Neural progenitor cell (in vitro differentiated cells): Measurements from ENCODE around the gene FKBP1A. TPM values are rescaled to one million over a fixed set of nuclear protein-coding genes. Genes with fewer than 3 reads are reported as not detected.

ENCODE experiments used
- DNase-seq: peaks from one replicate; pipeline ENCODE4 v3.0.0-alpha.2; 2016; ENCODE audit warnings: low spot score
- H2AFZ ChIP-seq: fragments of 200-600 bp; sonication (generic); replicated peaks from 2 replicates; pipeline ENCODE4 v1.6.1; 2016; ENCODE audit warnings: antibody characterized with exemption
- H3F3A ChIP-seq: fragments of 200-600 bp; sonication (generic); 2 replicates; pipeline ENCODE4 v1.6.1; 2016; ENCODE audit warnings: antibody characterized with exemption, low read depth
- H3K27ac ChIP-seq: fragments of 200-600 bp; sonication (generic); 2 replicates; pipeline ENCODE4 v1.5.1; 2016; ENCODE audit warnings: mild to moderate bottlenecking
- H3K27me3 ChIP-seq: fragments of 200-600 bp; sonication (generic); 2 replicates; pipeline ENCODE4 v1.6.1; 2016; ENCODE audit warnings: mild to moderate bottlenecking, moderate library complexity
- H3K36me3 ChIP-seq: fragments of 200-600 bp; sonication (generic); 2 replicates; pipeline ENCODE4 v1.5.1; 2016
- H3K4me1 ChIP-seq: fragments of 200-600 bp; sonication (generic); 2 replicates; pipeline ENCODE4 v1.6.1; 2016; ENCODE audit warnings: mixed run types
- H3K4me2 ChIP-seq: fragments of 200-600 bp; sonication (generic); 2 replicates; pipeline ENCODE4 v1.6.1; 2016
- H3K4me3 ChIP-seq: fragments of 200-600 bp; sonication (generic); 2 replicates; pipeline ENCODE4 v1.5.1; 2016
- H3K79me2 ChIP-seq: fragments of 200-600 bp; sonication (generic); 2 replicates; pipeline ENCODE4 v1.6.1; 2016; ENCODE audit warnings: low read depth
- H3K9ac ChIP-seq: fragments of 200-600 bp; sonication (generic); 2 replicates; pipeline ENCODE4 v1.6.1; 2016
- H3K9me3 ChIP-seq: fragments of 200-600 bp; sonication (generic); 2 replicates; pipeline ENCODE4 v1.5.1; 2016; ENCODE audit warnings: low read depth
- H4K20me1 ChIP-seq: fragments of 200-600 bp; sonication (generic); 2 replicates; pipeline ENCODE4 v1.6.1; 2016; ENCODE audit warnings: low read depth
- H3K27ac Mint-ChIP-seq: 3 replicates; pipeline ENCODE4 v1.8.0; 2021; ENCODE audit warnings: mixed read lengths
- H3K27me3 Mint-ChIP-seq: 2 replicates; pipeline ENCODE4 v1.8.0; 2022; ENCODE audit warnings: low read depth, mild to moderate bottlenecking, inconsistent platforms, moderate library complexity, mixed read lengths; ENCODE audit not compliant: insufficient read depth
- H3K36me3 Mint-ChIP-seq: 3 replicates; pipeline ENCODE4 v1.8.0; 2021; ENCODE audit warnings: mixed read lengths
- H3K4me1 Mint-ChIP-seq: 3 replicates; pipeline ENCODE4 v1.8.0; 2021; ENCODE audit warnings: mixed read lengths
- H3K4me3 Mint-ChIP-seq: 3 replicates; pipeline ENCODE4 v1.8.0; 2021; ENCODE audit warnings: mild to moderate bottlenecking, moderate library complexity, mixed read lengths
- H3K9me3 Mint-ChIP-seq: 3 replicates; pipeline ENCODE4 v1.8.0; 2020; ENCODE audit warnings: mixed read lengths
- EZH2 ChIP-seq: fragments of 200-600 bp; sonication (generic); IDR thresholded peaks from 2 replicates; pipeline ENCODE4 v1.6.1; 2017; ENCODE audit warnings: antibody characterized with exemption, mild to moderate bottlenecking, moderate library complexity
- EZH2phosphoT487 ChIP-seq: fragments of 200-600 bp; sonication (generic); IDR thresholded peaks from 2 replicates; pipeline ENCODE4 v1.6.1; 2017; ENCODE audit warnings: antibody characterized with exemption
- total RNA-seq: library from RNA; depleted of rRNA; stranded (reverse); fragments of >200 nt; gene quantifications from 2 replicates; pipeline ENCODE4 v1.2.3, GENCODE V29; 2015; ENCODE audit warnings: low replicate concordance
- TF ChIP-seq, protein P1 (sequence below): fragments of 200-600 bp; sonication (generic); IDR thresholded peaks from 2 replicates; pipeline ENCODE4 v1.5.1; 2017; ENCODE audit warnings: antibody characterized with exemption, mild to moderate bottlenecking

The FKBP1A gene
- total RNA-seq, 1 donor from 2014 or later = 128 TPM

DNA sequence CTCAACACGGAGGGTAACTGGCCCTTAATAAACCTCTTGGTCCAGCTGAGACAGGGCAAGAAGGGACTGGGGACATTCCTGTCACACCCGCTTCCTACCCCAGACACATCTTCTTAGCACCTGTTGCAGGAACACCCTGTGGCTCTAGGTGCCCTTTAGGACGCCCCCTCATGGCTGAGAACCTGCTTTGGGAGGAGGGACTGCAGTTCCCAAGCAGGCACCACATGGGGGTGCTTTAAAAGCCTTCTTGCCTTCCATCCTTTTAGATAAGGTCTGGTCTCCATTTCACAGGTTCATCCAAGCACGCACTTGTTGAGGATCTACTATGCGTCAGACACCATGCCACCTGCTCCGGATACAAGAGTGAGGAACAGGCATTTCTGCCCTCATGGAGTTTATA is 47.2 kb upstream of the FKBP1A start:
- H4K20me1 ChIP-seq = no peaks in the 10 kb centered on the region
- Mint-ChIP-seq H3K4me3 (no peak overlapping the region), H3K27me3 (peaks cover 2% of the 10 kb centered on the region), H3K36me3 (peaks cover 24% of the 10 kb centered on the region), H3K27ac (no peak overlapping the region), H3K9me3 (no peaks in the 10 kb centered on the region), H3K4me1 (no peaks in the 10 kb centered on the region)
- no peak overlapping the region for H3K4me2 ChIP-seq
- H3K4me1 ChIP-seq = no peaks in the 10 kb centered on the region
- no peak for TF ChIP-seq EZH2
- TF ChIP-seq, protein P1, sequence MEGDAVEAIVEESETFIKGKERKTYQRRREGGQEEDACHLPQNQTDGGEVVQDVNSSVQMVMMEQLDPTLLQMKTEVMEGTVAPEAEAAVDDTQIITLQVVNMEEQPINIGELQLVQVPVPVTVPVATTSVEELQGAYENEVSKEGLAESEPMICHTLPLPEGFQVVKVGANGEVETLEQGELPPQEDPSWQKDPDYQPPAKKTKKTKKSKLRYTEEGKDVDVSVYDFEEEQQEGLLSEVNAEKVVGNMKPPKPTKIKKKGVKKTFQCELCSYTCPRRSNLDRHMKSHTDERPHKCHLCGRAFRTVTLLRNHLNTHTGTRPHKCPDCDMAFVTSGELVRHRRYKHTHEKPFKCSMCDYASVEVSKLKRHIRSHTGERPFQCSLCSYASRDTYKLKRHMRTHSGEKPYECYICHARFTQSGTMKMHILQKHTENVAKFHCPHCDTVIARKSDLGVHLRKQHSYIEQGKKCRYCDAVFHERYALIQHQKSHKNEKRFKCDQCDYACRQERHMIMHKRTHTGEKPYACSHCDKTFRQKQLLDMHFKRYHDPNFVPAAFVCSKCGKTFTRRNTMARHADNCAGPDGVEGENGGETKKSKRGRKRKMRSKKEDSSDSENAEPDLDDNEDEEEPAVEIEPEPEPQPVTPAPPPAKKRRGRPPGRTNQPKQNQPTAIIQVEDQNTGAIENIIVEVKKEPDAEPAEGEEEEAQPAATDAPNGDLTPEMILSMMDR = peak; percentile 49
- TF ChIP-seq EZH2phosphoT487 = no peak
- no peak overlapping the region for H3K27ac ChIP-seq
- DNase-seq = peak; percentile 60
- H3K9me3 ChIP-seq = no peaks in the 10 kb centered on the region
- H3K36me3 ChIP-seq = no peaks in the 10 kb centered on the region
- peaks cover 2% of the 10 kb centered on the region for H3F3A ChIP-seq
- no peaks in the 10 kb centered on the region for H3K27me3 ChIP-seq
- H3K4me3 ChIP-seq = no peak overlapping the region
- H3K79me2 ChIP-seq = no peaks in the 10 kb centered on the region
- H2AFZ ChIP-seq = no peak overlapping the region
- H3K9ac ChIP-seq = no peak overlapping the region

DNA sequence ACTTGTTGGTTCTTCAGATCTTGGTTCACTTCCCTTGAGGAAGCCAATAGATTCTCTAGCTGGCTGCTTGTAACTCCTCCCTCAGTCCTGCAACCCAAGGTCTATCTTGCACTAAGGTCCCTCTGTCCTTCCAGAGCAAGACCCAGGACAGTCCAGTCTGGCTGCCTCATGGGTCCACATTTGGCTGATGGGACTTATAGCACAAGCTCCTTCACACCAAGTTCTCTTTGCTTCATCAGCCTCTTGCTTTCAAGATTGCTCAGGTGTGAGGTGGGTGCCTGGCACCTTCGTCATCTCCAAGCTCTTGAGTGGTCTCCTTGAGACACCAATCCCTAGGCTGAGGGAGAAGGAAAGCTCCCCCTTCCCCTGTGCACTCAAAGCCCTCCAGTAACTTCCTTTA is 45.5 kb upstream of the FKBP1A start:
- Mint-ChIP-seq H3K4me3 (no peak overlapping the region), H3K4me1 (no peaks in the 10 kb centered on the region), H3K36me3 (peaks cover 23% of the 10 kb centered on the region), H3K27me3 (no peaks in the 10 kb centered on the region), H3K27ac (no peak overlapping the region), H3K9me3 (no peaks in the 10 kb centered on the region)
- Histone ChIP-seq H3K4me2 (no peak overlapping the region), H4K20me1 (no peaks in the 10 kb centered on the region), H2AFZ (no peak overlapping the region), H3K36me3 (no peaks in the 10 kb centered on the region), H3K4me1 (no peaks in the 10 kb centered on the region), H3K27ac (no peak overlapping the region), H3F3A (peaks cover 2% of the 10 kb centered on the region), H3K79me2 (no peaks in the 10 kb centered on the region), H3K27me3 (no peaks in the 10 kb centered on the region), H3K9me3 (no peaks in the 10 kb centered on the region), H3K4me3 (no peak overlapping the region), H3K9ac (no peak overlapping the region)
- no peak for DNase-seq
- TF ChIP-seq, protein P1 = no peak
- TF ChIP-seq EZH2phosphoT487 = no peak
- no peak for TF ChIP-seq EZH2

DNA sequence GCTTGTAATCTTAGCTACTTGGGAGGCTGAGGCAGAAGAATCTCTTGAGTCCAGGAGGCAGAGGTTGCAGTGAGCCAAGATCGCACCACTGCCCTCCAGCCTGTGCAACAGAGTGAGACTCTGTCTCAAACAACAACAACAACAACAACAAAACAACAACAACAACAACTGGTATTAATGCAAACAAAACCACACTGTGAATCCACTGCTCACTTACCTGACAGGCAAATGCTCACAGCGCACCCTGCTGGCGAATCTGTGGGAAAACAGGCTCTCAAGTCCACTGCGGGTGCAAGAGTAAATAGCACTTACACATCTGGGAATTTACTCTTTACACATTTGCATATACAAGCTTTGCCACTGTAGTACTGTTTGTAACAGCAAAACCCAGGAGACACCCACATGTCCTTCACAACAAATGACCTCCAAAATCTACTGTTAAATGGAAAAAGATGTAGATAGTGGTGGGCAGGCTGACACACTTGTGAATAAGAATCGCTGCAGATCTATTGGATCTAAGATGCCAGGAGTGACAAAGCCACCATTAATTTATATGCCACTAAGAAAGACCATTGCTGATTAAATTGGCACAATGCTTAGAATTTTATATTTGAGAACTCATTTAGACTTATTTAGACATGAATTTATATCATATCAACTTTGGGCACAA is 44.5 kb upstream of the FKBP1A start:
- no peaks in the 10 kb centered on the region for H3K27me3 Mint-ChIP-seq
- H3K9me3 Mint-ChIP-seq = no peaks in the 10 kb centered on the region
- H3K27ac ChIP-seq = no peak overlapping the region
- no peaks in the 10 kb centered on the region for H3K4me1 Mint-ChIP-seq
- H3K4me2 ChIP-seq = no peak overlapping the region
- DNase-seq = peak; percentile 75
- no peaks in the 10 kb centered on the region for H4K20me1 ChIP-seq
- H2AFZ ChIP-seq = no peak overlapping the region
- no peaks in the 10 kb centered on the region for H3K9me3 ChIP-seq
- H3K36me3 Mint-ChIP-seq = peaks cover 20% of the 10 kb centered on the region
- H3K79me2 ChIP-seq = no peaks in the 10 kb centered on the region
- no peak overlapping the region for H3K27ac Mint-ChIP-seq
- H3K4me3 Mint-ChIP-seq = no peak overlapping the region
- no peak overlapping the region for H3K9ac ChIP-seq
- TF ChIP-seq EZH2 (no peak), EZH2phosphoT487 (no peak)
- TF ChIP-seq, protein P1 = peak; percentile 92
- H3K4me3 ChIP-seq = no peak overlapping the region
- peaks cover 2% of the 10 kb centered on the region for H3F3A ChIP-seq
- H3K36me3 ChIP-seq = no peaks in the 10 kb centered on the region
- no peaks in the 10 kb centered on the region for H3K4me1 ChIP-seq
- H3K27me3 ChIP-seq = no peaks in the 10 kb centered on the region
